Natural killer cell (primary cell): ENCODE data around the gene SLC35G1. TPM values are rescaled to one million over a fixed set of nuclear protein-coding genes. Genes with fewer than 3 reads are reported as not detected.

Experiments used
- ATAC-seq, 3 donors: fragments of 150-1000 bp in 2 of 3; fragments of 200-7000 bp in 1 of 3; cut with Tn5 transposase; 1 replicate in 1 of 3; 2 replicates in 2 of 3; pipeline ENCODE4 v1.10.0; 2021; ENCODE audit warnings: mild to moderate bottlenecking in 2 of 3, moderate library complexity in 2 of 3
- DNase-seq, 2 donors: peaks; one replicate each; pipeline versions ENCODE4 v3.0.0 to v3.0.0-alpha.2; 2013 to 2021; ENCODE audit warnings: mixed read lengths in 1 of 2
- H3K27ac ChIP-seq: one replicate; pipeline ENCODE4 v1.5.1; 2013; ENCODE audit warnings: mild to moderate bottlenecking, low read length
- H3K27me3 ChIP-seq: one replicate; pipeline ENCODE4 v1.6.1; 2013; ENCODE audit warnings: low read length; ENCODE audit not compliant: control insufficient read depth, insufficient read depth
- H3K36me3 ChIP-seq: one replicate; pipeline ENCODE4 v1.6.1; 2013; ENCODE audit warnings: low read length; ENCODE audit not compliant: control insufficient read depth, insufficient read depth
- H3K4me1 ChIP-seq: one replicate; pipeline ENCODE4 v1.6.1; 2013; ENCODE audit warnings: low read length; ENCODE audit not compliant: control insufficient read depth, insufficient read depth
- H3K4me3 ChIP-seq: one replicate; pipeline ENCODE4 v1.5.1; 2013; ENCODE audit warnings: low read length
- H3K9me3 ChIP-seq: one replicate; pipeline ENCODE4 v1.6.1; 2013; ENCODE audit warnings: low read length; ENCODE audit not compliant: control insufficient read depth, insufficient read depth
- H3K27ac Mint-ChIP-seq, 2 donors: one replicate each; pipeline ENCODE4 v1.8.0; 2022; ENCODE audit warnings: mild to moderate bottlenecking in 2 of 2, mixed read lengths in 2 of 2, moderate library complexity in 1 of 2
- H3K27me3 Mint-ChIP-seq, 2 donors: one replicate each; pipeline ENCODE4 v1.8.0; 2022; ENCODE audit warnings: low read depth in 2 of 2, mixed read lengths in 2 of 2
- H3K36me3 Mint-ChIP-seq: one replicate; pipeline ENCODE4 v1.8.0; 2022; ENCODE audit warnings: mixed read lengths
- H3K4me1 Mint-ChIP-seq, 2 donors: one replicate each; pipeline ENCODE4 v1.8.0; 2022; ENCODE audit warnings: mixed read lengths in 2 of 2
- H3K4me3 Mint-ChIP-seq: one replicate; pipeline ENCODE4 v1.8.0; 2022; ENCODE audit warnings: mild to moderate bottlenecking, moderate library complexity, mixed read lengths
- H3K9me3 Mint-ChIP-seq, 2 donors: one replicate each; pipeline ENCODE4 v1.8.0; 2022; ENCODE audit warnings: mixed read lengths in 2 of 2
- CTCF ChIP-seq: fragments of 200-600 bp; IDR thresholded peaks from one replicate; pipeline ENCODE4 v1.8.0; 2022; ENCODE audit warnings: antibody characterized with exemption
- WGBS: methylation state at CpG from one replicate; pipeline ENCODE4 v1.1.7; 2013; ENCODE audit warnings: missing lambda C conversion rate; ENCODE audit not compliant: insufficient coverage; 5-methylcytosine and 5-hydroxymethylcytosine counted together
- intact Hi-C: fragments of 100-400 bp; cut with micrococcal nuclease; formaldehyde crosslinking; loops from one replicate; pipeline ENCODE4 v1.14.2; 2022
- total RNA-seq, 4 donors: library from RNA; stranded (reverse); fragments of 120-200 nt in 1 of 4; gene quantifications; one replicate each; pipeline versions ENCODE4 v1.2.3 to v1.2.4, GENCODE V29; 2013 to 2022

The SLC35G1 gene
- total RNA-seq, 3 donors from 2014 or later (not counting 1 experiment from before 2014, with no cell fraction given) = 0.99 to 1.3 (median 1.1) TPM

GRCh38 chr10:93854975-93855374 lies 38.8 kb upstream of the SLC35G1 start:
- no peaks in the 10 kb centered on the region for H3K4me1 ChIP-seq
- ATAC-seq (no peak), DNase-seq (no peak)
- Mint-ChIP-seq H3K27ac (no peak overlapping the region), H3K36me3 (no peaks in the 10 kb centered on the region), H3K9me3 (no peaks in the 10 kb centered on the region), H3K27me3 (peaks cover 0 to 6% of the 10 kb centered on the region in 2 donors), H3K4me1 (no peaks in the 10 kb centered on the region), H3K4me3 (no peak overlapping the region)
- H3K9me3 ChIP-seq = no peaks in the 10 kb centered on the region
- no peaks in the 10 kb centered on the region for H3K36me3 ChIP-seq
- 51% methylated on average over 2 of the region's 3 CpGs for WGBS
- intact Hi-C loops = no loop called here
- no peak overlapping the region for H3K27ac ChIP-seq
- H3K4me3 ChIP-seq = no peak overlapping the region
- no peak for TF ChIP-seq CTCF
- no peaks in the 10 kb centered on the region for H3K27me3 ChIP-seq

- Mint-ChIP-seq H3K4me3 (no peak overlapping the region), H3K4me1 (no peaks in the 10 kb centered on the region), H3K9me3 (no peaks in the 10 kb centered on the region), H3K27me3 (peaks cover 0 to 6% of the 10 kb centered on the region in 2 donors), H3K36me3 (no peaks in the 10 kb centered on the region), H3K27ac (no peak overlapping the region)
- Histone ChIP-seq H3K9me3 (no peaks in the 10 kb centered on the region), H3K4me1 (no peaks in the 10 kb centered on the region), H3K27me3 (no peaks in the 10 kb centered on the region), H3K36me3 (no peaks in the 10 kb centered on the region), H3K4me3 (no peak overlapping the region), H3K27ac (no peak overlapping the region)
- ATAC-seq (no peak), DNase-seq (no peak)
- intact Hi-C loops = no loop called here
- 86% methylated on average over 10 of the region's 10 CpGs for WGBS
- TF ChIP-seq CTCF = no peak
Measured at GRCh38 chr10:93856349-93857145, 37.2 kb upstream of the SLC35G1 start.

- Mint-ChIP-seq H3K27me3 (peaks cover 0 to 3% of the 10 kb centered on the region in 2 donors), H3K4me3 (no peak overlapping the region), H3K4me1 (no peaks in the 10 kb centered on the region), H3K36me3 (no peaks in the 10 kb centered on the region), H3K27ac (no peak overlapping the region), H3K9me3 (no peaks in the 10 kb centered on the region)
- Histone ChIP-seq H3K4me1 (no peaks in the 10 kb centered on the region), H3K27me3 (no peaks in the 10 kb centered on the region), H3K9me3 (no peaks in the 10 kb centered on the region), H3K4me3 (no peak overlapping the region), H3K36me3 (no peaks in the 10 kb centered on the region), H3K27ac (no peak overlapping the region)
- WGBS = 48% methylated on average over 2 of the region's 3 CpGs
- no peak for TF ChIP-seq CTCF
- no peak for ATAC-seq
- intact Hi-C loops = loop anchor here (1.0 kb wide), 1 partner anchor 305 kb away; no protein-coding TSS in a partner anchor
- peak in 1 of 2 donors; percentile 23 for DNase-seq
Measured at GRCh38 chr10:93859049-93859655, 34.6 kb upstream of the SLC35G1 start.
